ENCODE measurements around the gene STK11IP. TPM values are rescaled to one million over a fixed set of nuclear protein-coding genes. Genes with fewer than 3 reads are reported as not detected.
A peak's percentile ranks its signal among the peaks of the same experiment; 100 is the strongest.

Gene STK11IP
- total and polyA plus RNA-seq, 7 experiments from 2014 or later, result 6.8 to 46.4 (median 42.1) TPM

- H3K27ac ChIP-seq (ENCODE audit: low read depth, low read length), result no peak overlapping the region
- intact Hi-C loops (cut with micrococcal nuclease), result no loop called here
- no peaks in the 10 kb centered on the region for H3K36me3 ChIP-seq (ENCODE audit: control insufficient read depth in 2 of 3, insufficient read depth in 3 of 3, low read length in 3 of 3)
- peaks cover 0 to 26% (median 13%) of the 10 kb centered on the region in 5 donors for H3K27me3 Mint-ChIP-seq
- no peak overlapping the region for H3K27ac Mint-ChIP-seq
- H3K9me3 ChIP-seq (ENCODE audit: control insufficient read depth in 2 of 3, low read length in 3 of 3), result no peaks in the 10 kb centered on the region
- POLR2A ChIA-PET, result no interaction called here
- CTCF ChIA-PET, result interaction anchor here (0.6 kb wide), 1 partner anchor 1755 kb away, joined by 3 read pairs; no protein-coding TSS in a partner anchor
- no peak overlapping the region for H3K4me3 ChIP-seq (ENCODE audit: low read length)
- no peaks in the 10 kb centered on the region for H3K36me3 Mint-ChIP-seq
- H3K4me1 Mint-ChIP-seq, result peaks cover 0 to 15% (median 0%) of the 10 kb centered on the region in 7 donors
- H3K4me3 Mint-ChIP-seq, result no peak overlapping the region
- no peak for ATAC-seq
- no peaks in the 10 kb centered on the region for H3K9me3 Mint-ChIP-seq
- no peak for DNase-seq
- peaks cover 3 to 4% of the 10 kb centered on the region in 2 donors for H3K4me1 ChIP-seq (ENCODE audit: control insufficient read depth in 2 of 2, insufficient read depth in 2 of 2, low read length in 2 of 2)
- no peaks in the 10 kb centered on the region for H3K27me3 ChIP-seq (ENCODE audit: control insufficient read depth in 2 of 2, insufficient read depth in 2 of 2, low read length in 2 of 2)
Measured at GRCh38 chr2:219638217-219638947, 40.7 kb downstream of the STK11IP start.

- Mint-ChIP-seq H3K9me3 (no peaks in the 10 kb centered on the region), H3K36me3 (no peaks in the 10 kb centered on the region), H3K27me3 (peaks cover 0 to 29% (median 13%) of the 10 kb centered on the region in 5 donors), H3K4me1 (peaks cover 0 to 15% (median 0%) of the 10 kb centered on the region in 7 donors), H3K4me3 (no peak overlapping the region), H3K27ac (no peak overlapping the region)
- Histone ChIP-seq H3K9me3 (ENCODE audit: control insufficient read depth in 2 of 3, low read length in 3 of 3) (no peaks in the 10 kb centered on the region), H3K27me3 (ENCODE audit: control insufficient read depth in 2 of 2, insufficient read depth in 2 of 2, low read length in 2 of 2) (no peaks in the 10 kb centered on the region), H3K27ac (ENCODE audit: low read depth, low read length) (no peak overlapping the region), H3K4me1 (ENCODE audit: control insufficient read depth in 2 of 2, insufficient read depth in 2 of 2, low read length in 2 of 2) (peaks cover 3 to 4% of the 10 kb centered on the region in 2 donors), H3K36me3 (ENCODE audit: control insufficient read depth in 2 of 3, insufficient read depth in 3 of 3, low read length in 3 of 3) (no peaks in the 10 kb centered on the region), H3K4me3 (ENCODE audit: low read length) (no peak overlapping the region)
- intact Hi-C loops (cut with micrococcal nuclease), result no loop called here
- DNase-seq (no peak), ATAC-seq (no peak)
- CTCF ChIA-PET, result interaction anchor here (0.6 kb wide), 2 partner anchors 49 to 1754 kb away, joined by 3 read pairs; no protein-coding TSS in a partner anchor
- POLR2A ChIA-PET, result no interaction called here
Measured at GRCh38 chr2:219638948-219639755, 41.5 kb downstream of the STK11IP start.

GRCh38 chr2:219641390-219642068, 43.9 kb downstream of the STK11IP start:
- no peaks in the 10 kb centered on the region for H3K9me3 Mint-ChIP-seq
- H3K27ac Mint-ChIP-seq, result peak overlapping the region in 1 of 9 donors; percentile 14
- peaks cover 3 to 32% (median 10%) of the 10 kb centered on the region in 5 donors for H3K27me3 Mint-ChIP-seq
- ATAC-seq (no peak), DNase-seq (no peak)
- ChIA-PET POLR2A (no interaction called here), CTCF (interaction anchor here (1.4 to 6.1 kb wide), 2 partner anchors 44 to 100 kb away, joined by 3 to 47 read pairs; partner anchors contain the start of genes CHPF, STK11IP and TMEM198)
- H3K4me1 Mint-ChIP-seq, result peaks cover 0 to 15% (median 0%) of the 10 kb centered on the region in 7 donors
- H3K36me3 Mint-ChIP-seq, result no peaks in the 10 kb centered on the region
- Histone ChIP-seq H3K36me3 (ENCODE audit: control insufficient read depth in 2 of 3, insufficient read depth in 3 of 3, low read length in 3 of 3) (no peaks in the 10 kb centered on the region), H3K27me3 (ENCODE audit: control insufficient read depth in 2 of 2, insufficient read depth in 2 of 2, low read length in 2 of 2) (no peaks in the 10 kb centered on the region), H3K27ac (ENCODE audit: low read depth, low read length) (no peak overlapping the region), H3K4me3 (ENCODE audit: low read length) (no peak overlapping the region), H3K9me3 (ENCODE audit: control insufficient read depth in 2 of 3, low read length in 3 of 3) (no peaks in the 10 kb centered on the region), H3K4me1 (ENCODE audit: control insufficient read depth in 2 of 2, insufficient read depth in 2 of 2, low read length in 2 of 2) (peaks cover 3 to 4% of the 10 kb centered on the region in 2 donors)
- intact Hi-C loops (cut with micrococcal nuclease), result loop anchor here (1.0 to 2.0 kb wide), 7 partner anchors 44 to 1932 kb away; partner anchors contain the start of genes GMPPA (in 2 of the 2) and STK11IP (in 2 of the 2)
- H3K4me3 Mint-ChIP-seq, result no peak overlapping the region

- H3K27me3 Mint-ChIP-seq, result peaks cover 3 to 28% (median 11%) of the 10 kb centered on the region in 5 donors
- no peaks in the 10 kb centered on the region for H3K9me3 Mint-ChIP-seq
- CTCF ChIA-PET, result interaction anchor here (0.8 to 6.1 kb wide), 4 partner anchors 45 to 107 kb away, joined by 3 to 47 read pairs (median 4); partner anchors contain the start of genes CHPF, STK11IP and TMEM198
- no peaks in the 10 kb centered on the region for H3K36me3 Mint-ChIP-seq
- H3K36me3 ChIP-seq (ENCODE audit: control insufficient read depth in 2 of 3, insufficient read depth in 3 of 3, low read length in 3 of 3), result no peaks in the 10 kb centered on the region
- POLR2A ChIA-PET, result no interaction called here
- H3K4me1 Mint-ChIP-seq, result peaks cover 0 to 15% (median 0%) of the 10 kb centered on the region in 7 donors
- H3K27me3 ChIP-seq (ENCODE audit: control insufficient read depth in 2 of 2, insufficient read depth in 2 of 2, low read length in 2 of 2), result no peaks in the 10 kb centered on the region
- H3K9me3 ChIP-seq (ENCODE audit: control insufficient read depth in 2 of 3, low read length in 3 of 3), result no peaks in the 10 kb centered on the region
- intact Hi-C loops (cut with micrococcal nuclease), result loop anchor here (1.0 to 2.0 kb wide), 7 partner anchors 45 to 1931 kb away; partner anchors contain the start of genes GMPPA (in 2 of the 2) and STK11IP (in 2 of the 2)
- no peak overlapping the region for H3K4me3 ChIP-seq (ENCODE audit: low read length)
- peak overlapping the region in 2 of 9 donors; percentile 14 to 20 for H3K27ac Mint-ChIP-seq
- no peak for DNase-seq
- no peak overlapping the region for H3K27ac ChIP-seq (ENCODE audit: low read depth, low read length)
- no peak for ATAC-seq
- no peak overlapping the region for H3K4me3 Mint-ChIP-seq
- H3K4me1 ChIP-seq (ENCODE audit: control insufficient read depth in 2 of 2, insufficient read depth in 2 of 2, low read length in 2 of 2), result peaks cover 3 to 4% of the 10 kb centered on the region in 2 donors
Measured at GRCh38 chr2:219642069-219642454, 44.4 kb downstream of the STK11IP start.

GRCh38 chr2:219642465-219643083, 44.9 kb downstream of the STK11IP start:
- Histone ChIP-seq H3K9me3 (ENCODE audit: control insufficient read depth in 2 of 3, low read length in 3 of 3) (no peaks in the 10 kb centered on the region), H3K4me3 (ENCODE audit: low read length) (no peak overlapping the region), H3K27me3 (ENCODE audit: control insufficient read depth in 2 of 2, insufficient read depth in 2 of 2, low read length in 2 of 2) (no peaks in the 10 kb centered on the region), H3K27ac (ENCODE audit: low read depth, low read length) (no peak overlapping the region), H3K4me1 (ENCODE audit: control insufficient read depth in 2 of 2, insufficient read depth in 2 of 2, low read length in 2 of 2) (peaks cover 3 to 4% of the 10 kb centered on the region in 2 donors), H3K36me3 (ENCODE audit: control insufficient read depth in 2 of 3, insufficient read depth in 3 of 3, low read length in 3 of 3) (no peaks in the 10 kb centered on the region)
- H3K27ac Mint-ChIP-seq, result peak overlapping the region in 3 of 9 donors; percentile 16 to 69 (median 20)
- H3K4me1 Mint-ChIP-seq, result peaks cover 0 to 15% (median 0%) of the 10 kb centered on the region in 7 donors
- DNase-seq (peak; percentile 73 to 88 (median 83)), ATAC-seq (peak; percentile 99)
- intact Hi-C loops (cut with micrococcal nuclease), result loop anchor here (1.0 to 2.0 kb wide), 7 partner anchors 45 to 1931 kb away; partner anchors contain the start of genes GMPPA (in 2 of the 2) and STK11IP (in 2 of the 2)
- H3K36me3 Mint-ChIP-seq, result no peaks in the 10 kb centered on the region
- POLR2A ChIA-PET, result interaction anchor here (0.7 kb wide), 1 partner anchor 146 kb away, joined by 3 read pairs; no protein-coding TSS in a partner anchor
- H3K9me3 Mint-ChIP-seq, result no peaks in the 10 kb centered on the region
- peak overlapping the region in 1 of 10 donors; percentile 29 for H3K4me3 Mint-ChIP-seq
- CTCF ChIA-PET, result interaction anchor here (0.8 to 6.1 kb wide), 5 partner anchors 45 to 108 kb away, joined by 3 to 47 read pairs (median 4); partner anchors contain the start of genes CHPF, STK11IP and TMEM198
- peaks cover 3 to 29% (median 12%) of the 10 kb centered on the region in 5 donors for H3K27me3 Mint-ChIP-seq
